UCSD-AML1 (cell line): ENCODE measurements around the gene TTC34.
"Not testable (repeated sequence)": the region's sequence is repeated elsewhere in the genome, so short reads cannot be mapped to it uniquely, and the experiment has no call there.

Source experiments
- DNase-seq: peaks from one replicate; lab custom pipeline; 2025; ENCODE audit not compliant: unreplicated experiment; lab: John Stamatoyannopoulos, UW

Gene TTC34

GRCh38 chr1:2684878-2685277 lies 116.6 kb downstream of the TTC34 start:
- not testable (repeated sequence) for DNase-seq

- not testable (repeated sequence) for DNase-seq
Observed at GRCh38 chr1:2684000-2684399, 117.5 kb downstream of the TTC34 start.

- not testable (repeated sequence) for DNase-seq
Observed at GRCh38 chr1:2683321-2683741, 118.2 kb downstream of the TTC34 start.

- DNase-seq, result not testable (repeated sequence)
Observed at GRCh38 chr1:2682879-2683278, 118.6 kb downstream of the TTC34 start.

- not testable (repeated sequence) for DNase-seq
Observed at GRCh38 chr1:2676726-2677125, 124.8 kb downstream of the TTC34 start.

GRCh38 chr1:2671656-2672055 lies 129.8 kb downstream of the TTC34 start:
- not testable (repeated sequence) for DNase-seq

GRCh38 chr1:2659806-2660205 lies 141.7 kb downstream of the TTC34 start:
- not testable (repeated sequence) for DNase-seq

GRCh38 chr1:2657909-2658308 lies 143.6 kb downstream of the TTC34 start:
- DNase-seq, result not testable (repeated sequence)

GRCh38 chr1:2657124-2657523 lies 144.4 kb downstream of the TTC34 start:
- DNase-seq, result not testable (repeated sequence)

GRCh38 chr1:2655598-2656434 lies 145.7 kb downstream of the TTC34 start:
- not testable (repeated sequence) for DNase-seq

- DNase-seq, result not testable (repeated sequence)
Observed at GRCh38 chr1:2654443-2654948, 147.0 kb downstream of the TTC34 start.

- not testable (repeated sequence) for DNase-seq
Observed at GRCh38 chr1:2653741-2654442, 147.6 kb downstream of the TTC34 start.

GRCh38 chr1:2652926-2653571 lies 148.4 kb downstream of the TTC34 start:
- DNase-seq, result not testable (repeated sequence)

GRCh38 chr1:2652152-2652925 lies 149.2 kb downstream of the TTC34 start:
- DNase-seq, result not testable (repeated sequence)

- no peak for DNase-seq
Observed at GRCh38 chr1:2650967-2651645, 150.4 kb downstream of the TTC34 start.

GRCh38 chr1:2646837-2647236 lies 154.7 kb downstream of the TTC34 start:
- DNase-seq, result no peak

GRCh38 chr1:2645776-2646175 lies 155.7 kb downstream of the TTC34 start:
- DNase-seq, result no peak

GRCh38 chr1:2645143-2645542 lies 156.3 kb downstream of the TTC34 start:
- DNase-seq, result no peak

- no peak for DNase-seq
Observed at GRCh38 chr1:2644591-2645101, 156.8 kb downstream of the TTC34 start.

- no peak for DNase-seq
Observed at GRCh38 chr1:2644171-2644570, 157.3 kb downstream of the TTC34 start.
